HEK293T (cell line): ENCODE data around the gene PEAK1.

Experiments
- ARNT ChIP-seq: fragments of 450-650 bp; IDR thresholded peaks from 2 replicates; pipeline ENCODE4 v1.6.1; 2017; ENCODE audit warnings: mild to moderate bottlenecking
- BHLHE40 ChIP-seq: fragments of 450-650 bp; IDR thresholded peaks from 2 replicates; pipeline ENCODE4 v1.6.1; 2016; ENCODE audit warnings: mild to moderate bottlenecking, moderate library complexity, borderline replicate concordance
- CTBP1 ChIP-seq: fragments of 450-650 bp; IDR thresholded peaks from 2 replicates; pipeline ENCODE4 v1.6.1; 2016; ENCODE audit warnings: borderline replicate concordance
- ELF4 ChIP-seq: fragments of 450-650 bp; IDR thresholded peaks from 2 replicates; pipeline ENCODE4 v1.6.1; 2017; ENCODE audit warnings: antibody characterized with exemption
- FOXA1 ChIP-seq: fragments of 450-650 bp; IDR thresholded peaks from 2 replicates; pipeline ENCODE4 v1.6.1; 2016; ENCODE audit warnings: mild to moderate bottlenecking
- FOXM1 ChIP-seq: fragments of 450-650 bp; IDR thresholded peaks from 2 replicates; pipeline ENCODE4 v1.6.1; 2017; ENCODE audit warnings: mild to moderate bottlenecking, borderline replicate concordance
- HDGF ChIP-seq: fragments of 450-650 bp; IDR thresholded peaks from 2 replicates; pipeline ENCODE4 v1.6.1; 2017; ENCODE audit warnings: antibody characterized with exemption, borderline replicate concordance
- L3MBTL2 ChIP-seq: fragments of 450-650 bp; conservative IDR thresholded peaks from 2 replicates; pipeline ENCODE4 v1.6.1; 2016; ENCODE audit warnings: mild to moderate bottlenecking
- PKNOX1 ChIP-seq: fragments of 450-650 bp; IDR thresholded peaks from 2 replicates; pipeline ENCODE4 v1.6.1; 2016
- SP1 ChIP-seq: fragments of 450-650 bp; IDR thresholded peaks from 2 replicates; pipeline ENCODE4 v1.6.1; 2017
- SUZ12 ChIP-seq: fragments of 450-650 bp; IDR thresholded peaks from 2 replicates; pipeline ENCODE4 v1.6.1; 2016; ENCODE audit warnings: mild to moderate bottlenecking
- TARDBP ChIP-seq: fragments of 450-650 bp; IDR thresholded peaks from 2 replicates; pipeline ENCODE4 v1.6.1; 2016
- ZNF384 ChIP-seq: fragments of 450-650 bp; IDR thresholded peaks from 2 replicates; pipeline ENCODE4 v1.6.1; 2016

DNA sequence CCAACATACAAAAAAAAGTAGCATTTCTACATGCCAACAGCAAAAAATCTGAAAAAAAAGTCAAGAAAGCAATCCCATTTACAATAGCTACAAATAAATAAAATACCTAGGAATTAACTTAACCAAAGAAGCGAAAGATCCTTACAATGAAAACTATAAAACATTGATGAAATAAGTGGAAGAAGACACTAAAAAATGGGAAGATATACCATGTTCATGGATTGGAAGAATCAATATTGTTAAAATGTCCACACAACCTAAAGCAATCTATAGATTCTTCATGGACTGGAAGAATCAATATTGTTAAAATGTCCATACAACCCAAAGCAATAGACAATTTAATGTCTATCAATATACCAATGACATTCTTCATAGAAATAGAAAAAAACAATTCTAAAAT, 21.0 kb downstream of the PEAK1 start:
- no peak for TF ChIP-seq SUZ12
- TF ChIP-seq ZNF384, result no peak
- no peak for TF ChIP-seq BHLHE40
- TF ChIP-seq SP1, result no peak
- TF ChIP-seq ELF4, result no peak
- TF ChIP-seq HDGF, result no peak
- TF ChIP-seq FOXM1, result no peak
- TF ChIP-seq PKNOX1, result no peak
- no peak for TF ChIP-seq FOXA1
- no peak for TF ChIP-seq CTBP1
- TF ChIP-seq ARNT, result no peak
- TF ChIP-seq TARDBP, result no peak
- TF ChIP-seq L3MBTL2, result no peak
